Measurements from ENCODE around the gene CCDC85C. TPM values are rescaled to one million over a fixed set of nuclear protein-coding genes. Genes with fewer than 3 reads are reported as not detected.

Gene CCDC85C
- total and polyA plus RNA-seq, 2 of the 8 experiments (the other 6 are each of a cell fraction or from before 2014, with no cell fraction given): 16.8 to 35.8 TPM

- H2BK20ac ChIP-seq (ENCODE audit: low read length): no peak overlapping the region
- H3K4me2 ChIP-seq (ENCODE audit: insufficient read depth in 1 of 2, low read depth in 2 of 2, low read length in 2 of 2): no peak overlapping the region; a peak in 1 of 4 replicates
- H3K14ac ChIP-seq (ENCODE audit: insufficient read length): no peak overlapping the region
- peaks cover 0 to 1% of the 10 kb centered on the region in 2 experiments for H4K20me1 ChIP-seq (replicated peaks in 1 of 2; ENCODE audit: control insufficient read depth in 1 of 2, insufficient read depth in 2 of 2, low read length in 2 of 2)
- no peak overlapping the region for H3K4ac ChIP-seq (replicated peaks; ENCODE audit: insufficient read length, low read depth, low read length)
- no peak overlapping the region for H2BK12ac ChIP-seq (ENCODE audit: low read depth, low read length)
- H3K23me2 ChIP-seq (ENCODE audit: low read depth, low read length): no peaks in the 10 kb centered on the region
- FAIRE-seq (no peak), DNase-seq (ENCODE audit: low read depth in 1 of 2, low spot score in 2 of 2) (no peak)
- no peaks in the 10 kb centered on the region for H3K79me1 ChIP-seq (ENCODE audit: low read depth, low read length)
- no peak overlapping the region for H2AK5ac ChIP-seq (ENCODE audit: low read depth, low read length)
- ChIA-PET CTCF (ENCODE audit: partially characterized antibody) (interaction anchor here (0.6 to 2.9 kb wide), 7 partner anchors 9 to 943 kb away, joined by 3 to 17 read pairs (median 3); no protein-coding TSS in a partner anchor), POLR2A (ENCODE audit: partially characterized antibody) (interaction anchor here (0.6 kb wide), 1 partner anchor 36 kb away, joined by 3 read pairs; no protein-coding TSS in a partner anchor)
- no peak overlapping the region for H4K5ac ChIP-seq (ENCODE audit: insufficient read length, low read depth, low read length)
- H2AFZ ChIP-seq (ENCODE audit: low read length): no peak overlapping the region
- H2BK15ac ChIP-seq (ENCODE audit: low read length): no peak overlapping the region
- H3K27me3 ChIP-seq (replicated peaks in 1 of 4; ENCODE audit: control insufficient read depth in 3 of 4, extremely low read depth in 1 of 4, insufficient read depth in 3 of 4, low read length in 3 of 4): no peaks in the 10 kb centered on the region
- peaks cover 0 to 13% (median 4%) of the 10 kb centered on the region in 4 experiments; a peak in 5 of 7 replicates for H3K4me1 ChIP-seq (replicated peaks in 1 of 4; ENCODE audit: control insufficient read depth in 3 of 4, insufficient read depth in 4 of 4, low read length in 3 of 4)
- no peak overlapping the region for H3K23ac ChIP-seq (ENCODE audit: insufficient read length)
- no peak overlapping the region for H3K27ac ChIP-seq (ENCODE audit: low read depth, low read length)
- no peak overlapping the region for H4K91ac ChIP-seq (replicated peaks; ENCODE audit: insufficient read length, low read length)
- H2BK120ac ChIP-seq (replicated peaks; ENCODE audit: low read depth, low read length): no peak overlapping the region
- H3K79me2 ChIP-seq (ENCODE audit: control insufficient read depth in 1 of 2, insufficient read depth in 2 of 2, low read length in 2 of 2): no peaks in the 10 kb centered on the region
- H2BK5ac ChIP-seq (ENCODE audit: low read depth, low read length): 0 out of 2 replicates have a peak overlapping the region, but pooled peaks have one; percentile 32
- no peak overlapping the region for H4K8ac ChIP-seq (ENCODE audit: extremely low read depth, insufficient read depth, low read length)
- no peaks in the 10 kb centered on the region for H3K9me3 ChIP-seq (ENCODE audit: insufficient read depth in 2 of 2, low read depth in 1 of 2, low read length in 1 of 2)
- H3K18ac ChIP-seq (ENCODE audit: extremely low read depth, low read length): no peak overlapping the region
- WGBS, 2 experiments (ENCODE audit: extremely low coverage in 1 of 2, insufficient coverage in 1 of 2, insufficient read length in 1 of 2, insufficient replicate concordance in 2 of 2, low coverage in 1 of 2, low lambda C conversion rate in 2 of 2, missing lambda C conversion rate in 1 of 2): 84% methylated on average over 4 of the region's 4 CpGs; no CpG with 5 or more reads in 1 of the 2 experiments
- no peak overlapping the region for H3K4me3 ChIP-seq (ENCODE audit: extremely low read depth in 1 of 4, insufficient read depth in 2 of 4, low read depth in 3 of 4, low read length in 4 of 4)
- H3K56ac ChIP-seq (replicated peaks; ENCODE audit: insufficient read length, low read depth, low read length): no peak overlapping the region
- H3K36me3 ChIP-seq (ENCODE audit: control insufficient read depth in 2 of 4, insufficient read depth in 4 of 4, low read length in 3 of 4): peaks cover 33 to 77% (median 56%) of the 10 kb centered on the region in 4 experiments
- H3K9ac ChIP-seq (replicated peaks in 1 of 4; ENCODE audit: extremely low read depth in 1 of 4, low read depth in 3 of 4, low read length in 3 of 4): no peak overlapping the region
- no peak for TF ChIP-seq ATF3 (IDR thresholded peaks at IDR 0.05; ENCODE audit: insufficient read depth, low read depth, low read length)
- no peak for TF ChIP-seq TCF12 (IDR thresholded peaks at IDR 0.05; ENCODE audit: low read depth, low read length)
- no peak for TF ChIP-seq CTCF (IDR thresholded peaks at IDR 0.05; ENCODE audit: control extremely low read depth in 1 of 3, insufficient read depth in 1 of 3, low read depth in 1 of 3, low read length in 3 of 3)
- no peak for TF ChIP-seq SIX5 (IDR thresholded peaks at IDR 0.05; ENCODE audit: low read depth, low read length)
- TF ChIP-seq GTF2F1 (IDR thresholded peaks at IDR 0.05; ENCODE audit: borderline replicate concordance, low read depth, low read length): no peak
- TF ChIP-seq SIRT6 (IDR thresholded peaks at IDR 0.05; ENCODE audit: low read length): no peak
- TF ChIP-seq TBP (IDR thresholded peaks at IDR 0.05; ENCODE audit: low read depth, low read length): no peak
- no peak for TF ChIP-seq POLR2AphosphoS5 (IDR thresholded peaks at IDR 0.05; ENCODE audit: low read depth, low read length)
- no peak for TF ChIP-seq NRF1 (IDR thresholded peaks at IDR 0.05; ENCODE audit: low read depth, low read length)
- no peak for TF ChIP-seq TAF7 (optimal IDR thresholded peaks at IDR 0.05; ENCODE audit: borderline replicate concordance, low read depth, low read length)
These were observed 100.1 kb downstream of the CCDC85C start for GRCh38 chr14:99503848-99504453.

Data from H1 (cell line).